Transverse colon (tissue), 4 donors: ENCODE measurements around the gene CA12. TPM values are rescaled to one million over a fixed set of nuclear protein-coding genes. Genes with fewer than 3 reads are reported as not detected.

Experiments used
- DNase-seq: peaks from one replicate; pipeline ENCODE4 v3.0.0-alpha.2; 2019
- H3K27ac ChIP-seq, 4 donors: fragments of 200-600 bp; sonication (generic); 2 replicates each; pipeline ENCODE4 v1.5.1; 2016 to 2018; ENCODE audit warnings: inconsistent platforms in 4 of 4
- H3K27me3 ChIP-seq: fragments of 200-600 bp; sonication (generic); 2 replicates; pipeline ENCODE4 v1.5.1; 2017; ENCODE audit warnings: inconsistent platforms
- H3K36me3 ChIP-seq, 4 donors: fragments of 200-600 bp; sonication (generic); 2 replicates each; pipeline ENCODE4 v1.5.1; 2017 to 2019; ENCODE audit warnings: inconsistent platforms in 4 of 4
- H3K4me1 ChIP-seq, 4 donors: fragments of 200-600 bp; sonication (generic); 2 replicates each; pipeline ENCODE4 v1.5.1; 2017 to 2020; ENCODE audit warnings: inconsistent platforms in 4 of 4
- H3K4me3 ChIP-seq, 4 donors: fragments of 200-600 bp; sonication (generic); 1 replicate in 1 of 4; 2 replicates in 3 of 4; pipeline versions ENCODE4 v1.5.1 to v1.6.1; 2017 to 2019; ENCODE audit warnings: inconsistent platforms in 4 of 4
- H3K9me3 ChIP-seq, 2 donors: fragments of 200-600 bp; sonication (generic); 2 replicates each; pipeline ENCODE4 v1.5.1; 2017 to 2019; ENCODE audit warnings: inconsistent platforms in 2 of 2
- EP300 ChIP-seq: sonication (generic); formaldehyde crosslinking; IDR thresholded peaks from one replicate; pipeline ENCODE4 v1.6.1; 2017; ENCODE audit warnings: antibody characterized with exemption, low read depth
- POLR2A ChIP-seq: fragments of 450-650 bp; IDR thresholded peaks from one replicate; pipeline ENCODE4 v1.6.1; 2016; ENCODE audit warnings: antibody characterized with exemption, mild to moderate bottlenecking, moderate library complexity
- POLR2AphosphoS5 ChIP-seq, 3 donors: sonication (generic); formaldehyde crosslinking; IDR thresholded peaks; one replicate each; pipeline ENCODE4 v1.6.1; 2016; ENCODE audit warnings: antibody characterized with exemption in 3 of 3
- WGBS, 2 donors: methylation state at CpG; one replicate each; pipeline ENCODE4 v1.1.5; 2018; ENCODE audit warnings: low coverage in 1 of 2; 5-methylcytosine and 5-hydroxymethylcytosine counted together
- in situ Hi-C, 4 donors: fragments of 200-750 bp; cut with MboI; loops; one replicate each; pipeline versions ENCODE4 v1.15.0 to v1.15.1; 2017; ENCODE audit warnings: low sequenced_read_pairs in 3 of 4, low pct_ligation_motif_present in 1 of 4, low pct_unique_long_range_greater_than_20kb in 1 of 4
- intact Hi-C: fragments of 100-400 bp; cut with DNase I; formaldehyde crosslinking; loops from one replicate; pipeline ENCODE4 v1.15.1; 2023; ENCODE audit warnings: low total_unique reads
- total RNA-seq, 4 donors: library from RNA; depleted of rRNA; stranded (reverse); fragments of >200 nt; gene quantifications; one replicate each; pipeline ENCODE4 v1.1.0, GENCODE V29; 2016
- TF ChIP-seq, protein P1 (sequence below), 5 experiments: fragments of 200-600 bp in 3 of 5; fragments of 450-650 bp in 2 of 5; sonication (generic) in 3 of 5; IDR thresholded peaks; 1 replicate in 2 of 5; 2 replicates in 3 of 5; pipeline ENCODE4 v1.5.1; 2016 to 2017; ENCODE audit warnings: antibody characterized with exemption in 5 of 5, inconsistent platforms in 3 of 5, mild to moderate bottlenecking in 2 of 5, moderate library complexity in 1 of 5

CA12 gene
- total RNA-seq, 4 donors from 2014 or later = 121 to 392 (median 329) TPM

DNA sequence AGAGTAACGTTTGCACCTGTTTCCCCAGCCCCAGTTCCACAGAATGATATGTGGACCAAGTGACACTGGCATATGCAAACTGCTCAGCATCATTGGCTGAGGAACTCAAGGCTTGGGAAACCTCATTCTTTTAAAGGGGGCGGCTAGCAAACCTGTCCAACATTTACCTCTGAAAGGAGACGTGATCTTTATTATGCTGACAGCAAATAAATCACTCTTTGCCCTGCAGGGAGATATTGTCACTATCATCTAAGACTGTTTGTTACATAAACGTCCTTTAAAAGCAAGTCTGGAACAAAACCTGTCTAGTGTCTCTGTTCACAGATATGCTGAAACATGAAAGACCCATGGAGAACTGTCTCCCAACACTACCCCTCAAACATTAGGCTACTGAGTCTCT is 21.5 kb downstream of the CA12 start:
- TF ChIP-seq POLR2AphosphoS5 (IDR thresholded peaks at IDR 0.05) (no peak), POLR2A (no peak), EP300 (no peak)
- TF ChIP-seq, protein P1, sequence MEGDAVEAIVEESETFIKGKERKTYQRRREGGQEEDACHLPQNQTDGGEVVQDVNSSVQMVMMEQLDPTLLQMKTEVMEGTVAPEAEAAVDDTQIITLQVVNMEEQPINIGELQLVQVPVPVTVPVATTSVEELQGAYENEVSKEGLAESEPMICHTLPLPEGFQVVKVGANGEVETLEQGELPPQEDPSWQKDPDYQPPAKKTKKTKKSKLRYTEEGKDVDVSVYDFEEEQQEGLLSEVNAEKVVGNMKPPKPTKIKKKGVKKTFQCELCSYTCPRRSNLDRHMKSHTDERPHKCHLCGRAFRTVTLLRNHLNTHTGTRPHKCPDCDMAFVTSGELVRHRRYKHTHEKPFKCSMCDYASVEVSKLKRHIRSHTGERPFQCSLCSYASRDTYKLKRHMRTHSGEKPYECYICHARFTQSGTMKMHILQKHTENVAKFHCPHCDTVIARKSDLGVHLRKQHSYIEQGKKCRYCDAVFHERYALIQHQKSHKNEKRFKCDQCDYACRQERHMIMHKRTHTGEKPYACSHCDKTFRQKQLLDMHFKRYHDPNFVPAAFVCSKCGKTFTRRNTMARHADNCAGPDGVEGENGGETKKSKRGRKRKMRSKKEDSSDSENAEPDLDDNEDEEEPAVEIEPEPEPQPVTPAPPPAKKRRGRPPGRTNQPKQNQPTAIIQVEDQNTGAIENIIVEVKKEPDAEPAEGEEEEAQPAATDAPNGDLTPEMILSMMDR (IDR thresholded peaks at IDR 0.05) = no peak
- Histone ChIP-seq H3K36me3 (no peaks in the 10 kb centered on the region), H3K9me3 (no peaks in the 10 kb centered on the region), H3K27ac (peak overlapping the region in 3 of 4 donors; percentile 5 to 90 (median 8)), H3K4me1 (peaks cover 17 to 88% (median 59%) of the 10 kb centered on the region in 4 donors), H3K4me3 (no peak overlapping the region), H3K27me3 (no peaks in the 10 kb centered on the region)
- 56% methylated on average over 4 of the region's 4 CpGs; no CpG with 5 or more reads in 1 of the 2 donors for WGBS, 2 donors
- no peak for DNase-seq
- in situ Hi-C loops (no loop called here), intact Hi-C loops (no loop called here)

- no peak for TF ChIP-seq POLR2AphosphoS5 (IDR thresholded peaks at IDR 0.05)
- TF ChIP-seq, protein P1 (IDR thresholded peaks at IDR 0.05) = no peak
- no peak for TF ChIP-seq POLR2A
- no peak for TF ChIP-seq EP300
- 52 to 59% methylated on average over 14 to 15 of the region's 15 CpGs for WGBS, 2 donors
- in situ Hi-C loops = no loop called here
- H3K9me3 ChIP-seq = no peaks in the 10 kb centered on the region
- peak overlapping the region; percentile 77 to 90 (median 80) for H3K27ac ChIP-seq
- DNase-seq = no peak
- H3K36me3 ChIP-seq = no peaks in the 10 kb centered on the region
- intact Hi-C loops = no loop called here
- H3K27me3 ChIP-seq = no peaks in the 10 kb centered on the region
- no peak overlapping the region for H3K4me3 ChIP-seq
- peaks cover 14 to 92% (median 68%) of the 10 kb centered on the region in 4 donors for H3K4me1 ChIP-seq
These were observed 23.2 kb downstream of the CA12 start for GRCh38 chr15:63358241-63359029.

- Histone ChIP-seq H3K4me3 (no peak overlapping the region), H3K27ac (peak overlapping the region; percentile 80 to 90 (median 82)), H3K27me3 (no peaks in the 10 kb centered on the region), H3K4me1 (peaks cover 7 to 92% (median 66%) of the 10 kb centered on the region in 4 donors), H3K36me3 (no peaks in the 10 kb centered on the region), H3K9me3 (no peaks in the 10 kb centered on the region)
- DNase-seq = peak; percentile 59
- intact Hi-C loops (no loop called here), in situ Hi-C loops (no loop called here)
- 44 to 59% methylated on average over 3 of the region's 3 CpGs for WGBS, 2 donors
- TF ChIP-seq POLR2A (no peak), POLR2AphosphoS5 (IDR thresholded peaks at IDR 0.05) (peak in 2 of 3 donors; percentile 53 to 71)
These were observed 23.9 kb downstream of the CA12 start for GRCh38 chr15:63357731-63358130.

DNA sequence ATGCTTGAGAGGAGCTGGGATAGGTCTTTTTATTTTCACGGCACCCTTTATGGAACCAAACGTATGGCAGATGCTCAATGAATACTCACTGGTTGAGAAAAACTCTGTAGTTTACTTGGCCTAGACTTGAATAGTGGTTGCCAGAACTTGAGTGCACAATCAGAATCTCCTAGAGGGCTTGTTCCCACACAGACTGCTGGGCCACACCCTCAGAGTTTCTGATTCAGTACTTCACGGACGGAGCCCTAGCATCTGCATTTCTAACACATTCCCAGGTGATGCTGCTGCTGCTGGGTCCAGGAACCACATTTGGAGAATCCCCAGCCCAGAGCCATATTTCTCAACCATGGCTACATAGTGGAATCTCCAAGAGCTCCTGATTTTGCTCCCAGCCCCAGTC is 24.6 kb downstream of the CA12 start:
- Histone ChIP-seq H3K27me3 (no peaks in the 10 kb centered on the region), H3K27ac (peak overlapping the region; percentile 80 to 90 (median 82)), H3K4me3 (no peak overlapping the region), H3K36me3 (no peaks in the 10 kb centered on the region), H3K9me3 (no peaks in the 10 kb centered on the region), H3K4me1 (peaks cover 5 to 92% (median 66%) of the 10 kb centered on the region in 4 donors)
- intact Hi-C loops (no loop called here), in situ Hi-C loops (no loop called here)
- peak; percentile 44 for DNase-seq
- 33 to 39% methylated on average over 2 to 4 of the region's 4 CpGs for WGBS, 2 donors
- no peak for TF ChIP-seq EP300
- TF ChIP-seq, protein P1 (IDR thresholded peaks at IDR 0.05) = no peak
- no peak for TF ChIP-seq POLR2AphosphoS5 (IDR thresholded peaks at IDR 0.05)
- TF ChIP-seq POLR2A = no peak
